A673 (cell line): ENCODE results near the gene SGCA. TPM values are rescaled to one million over a fixed set of nuclear protein-coding genes. Genes with fewer than 3 reads are reported as not detected.

Source experiments
- BruUV-seq: library from RNA; stranded (reverse); fragments of 400-500 nt; replicated peaks from 2 replicates; lab custom pipeline; 2021; lab: Mats Ljungman, UMichigan
- CTCF ChIA-PET: fragments of 300-600 bp; sonication (Branson Sonifier 250); formaldehyde crosslinking; loops from one replicate; lab custom pipeline; 2022; ENCODE audit warnings: antibody characterized with exemption; lab: Charles Lee
- POLR2A ChIA-PET: fragments of 300-600 bp; sonication (Branson Sonifier 250); formaldehyde crosslinking; loops from one replicate; lab custom pipeline; 2022; ENCODE audit warnings: antibody characterized with exemption; ENCODE audit not compliant: low non-redundant PET; lab: Charles Lee
- DNase-seq: peaks from one replicate; pipeline ENCODE4 v3.0.0-alpha.2; 2015; ENCODE audit warnings: low spot score
- H3K27ac ChIP-seq: fragments of 200-600 bp; sonication (generic); 2 replicates; pipeline ENCODE4 v1.5.1; 2016; ENCODE audit warnings: mixed run types, low read depth, mild to moderate bottlenecking, mixed read lengths, antibody characterized with exemption, low read length; ENCODE audit not compliant: poor library complexity, severe bottlenecking
- H3K27me3 ChIP-seq: fragments of 200-600 bp; sonication (generic); replicated peaks from 2 replicates; pipeline ENCODE4 v1.6.1; 2017; ENCODE audit warnings: mixed run types, low read depth, mild to moderate bottlenecking, mixed read lengths, antibody characterized with exemption, low read length; ENCODE audit not compliant: insufficient read depth, poor library complexity
- H3K36me3 ChIP-seq: fragments of 200-600 bp; sonication (generic); 2 replicates; pipeline ENCODE4 v1.6.1; 2016; ENCODE audit warnings: mixed run types, mild to moderate bottlenecking, mixed read lengths, antibody characterized with exemption, low read length; ENCODE audit not compliant: insufficient read depth, poor library complexity, severe bottlenecking
- H3K4me1 ChIP-seq: fragments of 200-600 bp; sonication (generic); 2 replicates; pipeline ENCODE4 v1.6.1; 2017; ENCODE audit warnings: mixed run types, mild to moderate bottlenecking, mixed read lengths, antibody characterized with exemption, low read length; ENCODE audit not compliant: insufficient read depth, poor library complexity, severe bottlenecking
- H3K4me3 ChIP-seq: fragments of 200-600 bp; sonication (generic); 2 replicates; pipeline ENCODE4 v1.5.1; 2016; ENCODE audit warnings: low read depth, mixed run types, mild to moderate bottlenecking, mixed read lengths, low read length; ENCODE audit not compliant: poor library complexity, severe bottlenecking
- H3K9me3 ChIP-seq: fragments of 200-600 bp; sonication (generic); 2 replicates; pipeline ENCODE4 v1.6.1; 2016; ENCODE audit warnings: mixed run types, low read depth, mild to moderate bottlenecking, mixed read lengths, antibody characterized with exemption, low read length; ENCODE audit not compliant: poor library complexity, severe bottlenecking
- CTCF ChIP-seq: fragments of 300-800, 200-600 bp; sonication (generic); conservative IDR thresholded peaks from 2 replicates; pipeline ENCODE4 v1.5.1; 2017; ENCODE audit warnings: low read depth, mild to moderate bottlenecking, antibody characterized with exemption, low read length, moderate library complexity, mixed read lengths
- EZH2 ChIP-seq: fragments of 200-600 bp; sonication (generic); IDR thresholded peaks from 2 replicates; pipeline ENCODE4 v1.6.1; 2017; ENCODE audit warnings: borderline replicate concordance, low read depth, mild to moderate bottlenecking, mixed read lengths, antibody characterized with exemption, low read length; ENCODE audit not compliant: poor library complexity, severe bottlenecking
- intact Hi-C: fragments of 100-400 bp; cut with micrococcal nuclease; formaldehyde crosslinking; loops from one replicate; pipeline ENCODE4 v1.10.0; 2022; ENCODE audit not compliant: unreplicated experiment
- total RNA-seq: library from RNA; stranded (reverse); gene quantifications from 2 replicates; pipeline ENCODE4 v1.2.3, GENCODE V29; 2021

The SGCA gene
- total RNA-seq, 1 experiment from 2014 or later, result not detected

- DNase-seq, result no peak
- no peak for TF ChIP-seq CTCF
- no peak for TF ChIP-seq EZH2
- Histone ChIP-seq H3K4me1 (peaks cover 16% of the 10 kb centered on the region), H3K27me3 (no peaks in the 10 kb centered on the region), H3K9me3 (no peaks in the 10 kb centered on the region), H3K27ac (no peak overlapping the region), H3K36me3 (peaks cover 38% of the 10 kb centered on the region), H3K4me3 (no peak overlapping the region)
- POLR2A ChIA-PET, result no interaction called here
- no TSS peak for BruUV-seq
- CTCF ChIA-PET, result no interaction called here
- intact Hi-C loops, result no loop called here
These were observed 32.1 kb upstream of the SGCA start for GRCh38 chr17:50133769-50134099.

GRCh38 chr17:50134206-50135110 is 31.3 kb upstream of the SGCA start:
- TF ChIP-seq EZH2, result no peak
- no peak for TF ChIP-seq CTCF
- DNase-seq, result peak; percentile 43
- Histone ChIP-seq H3K9me3 (no peaks in the 10 kb centered on the region), H3K4me1 (peaks cover 15% of the 10 kb centered on the region), H3K36me3 (peaks cover 45% of the 10 kb centered on the region), H3K27me3 (no peaks in the 10 kb centered on the region), H3K27ac (no peak overlapping the region), H3K4me3 (no peak overlapping the region)
- BruUV-seq, result TSS peak; percentile 45
- intact Hi-C loops, result no loop called here
- ChIA-PET POLR2A (no interaction called here), CTCF (no interaction called here)

- H3K9me3 ChIP-seq, result no peaks in the 10 kb centered on the region
- H3K27me3 ChIP-seq, result no peaks in the 10 kb centered on the region
- H3K4me3 ChIP-seq, result no peak overlapping the region
- peaks cover 54% of the 10 kb centered on the region for H3K36me3 ChIP-seq
- no peak overlapping the region for H3K27ac ChIP-seq
- DNase-seq, result no peak
- TF ChIP-seq CTCF (no peak), EZH2 (no peak)
- ChIA-PET CTCF (no interaction called here), POLR2A (no interaction called here)
- intact Hi-C loops, result no loop called here
- BruUV-seq, result no TSS peak
- peaks cover 14% of the 10 kb centered on the region for H3K4me1 ChIP-seq
These were observed 30.3 kb upstream of the SGCA start for GRCh38 chr17:50135316-50136095.
